Trophoblast cell (in vitro differentiated cells and primary cell): ENCODE results near the gene DAB1.

Source experiments
- DNase-seq, 2 donors: peaks; one replicate each; pipeline ENCODE4 v3.0.0-alpha.2; 2016
- H2AFZ ChIP-seq: 2 replicates; pipeline ENCODE4 v1.6.1; 2013; ENCODE audit warnings: low read length, moderate library complexity, mild to moderate bottlenecking; ENCODE audit not compliant: insufficient read depth, poor library complexity
- H2AK5ac ChIP-seq: 2 replicates; pipeline ENCODE4 v1.6.1; 2013; ENCODE audit warnings: mild to moderate bottlenecking, low read length
- H2BK120ac ChIP-seq: 2 replicates; pipeline ENCODE4 v1.6.1; 2013; ENCODE audit warnings: low read length, mild to moderate bottlenecking, moderate library complexity; ENCODE audit not compliant: insufficient read depth, poor library complexity
- H2BK12ac ChIP-seq: 2 replicates; pipeline ENCODE4 v1.6.1; 2013; ENCODE audit warnings: mild to moderate bottlenecking, low read length, moderate library complexity
- H2BK5ac ChIP-seq: 2 replicates; pipeline ENCODE4 v1.6.1; 2013; ENCODE audit warnings: low read length, low read depth, moderate library complexity, mild to moderate bottlenecking; ENCODE audit not compliant: poor library complexity
- H3K14ac ChIP-seq: 2 replicates; pipeline ENCODE4 v1.6.1; 2013; ENCODE audit warnings: mild to moderate bottlenecking, low read length
- H3K18ac ChIP-seq: 2 replicates; pipeline ENCODE4 v1.6.1; 2013; ENCODE audit warnings: mild to moderate bottlenecking, low read length
- H3K23ac ChIP-seq: 2 replicates; pipeline ENCODE4 v1.6.1; 2013; ENCODE audit warnings: low read length
- H3K27ac ChIP-seq: 2 replicates; pipeline ENCODE4 v1.5.1; 2013; ENCODE audit warnings: low read depth, mild to moderate bottlenecking, inconsistent platforms, low read length, moderate library complexity
- H3K27me3 ChIP-seq: 2 replicates; pipeline ENCODE4 v1.6.1; 2013; ENCODE audit warnings: inconsistent platforms, mild to moderate bottlenecking, low read length, moderate library complexity; ENCODE audit not compliant: insufficient read depth
- H3K36me3 ChIP-seq, 2 experiments: 1 replicate in 1 of 2; 2 replicates in 1 of 2; pipeline ENCODE4 v1.6.1; 2013; ENCODE audit warnings: low read length in 2 of 2, mild to moderate bottlenecking in 2 of 2, moderate library complexity in 1 of 2; ENCODE audit not compliant: insufficient read depth in 2 of 2, control insufficient read depth in 1 of 2
- H3K4ac ChIP-seq: 2 replicates; pipeline ENCODE4 v1.6.1; 2013; ENCODE audit warnings: low read depth, mild to moderate bottlenecking, low read length, moderate library complexity
- H3K4me1 ChIP-seq, 2 experiments: 1 replicate in 1 of 2; 2 replicates in 1 of 2; pipeline ENCODE4 v1.6.1; 2013; ENCODE audit warnings: low read length in 2 of 2, mild to moderate bottlenecking in 2 of 2, moderate library complexity in 1 of 2; ENCODE audit not compliant: insufficient read depth in 2 of 2, control insufficient read depth in 1 of 2
- H3K4me2 ChIP-seq: 2 replicates; pipeline ENCODE4 v1.6.1; 2013; ENCODE audit warnings: inconsistent platforms, mild to moderate bottlenecking, low read length, moderate library complexity
- H3K4me3 ChIP-seq: 2 replicates; pipeline ENCODE4 v1.5.1; 2013; ENCODE audit warnings: mild to moderate bottlenecking, low read depth, low read length, inconsistent platforms
- H3K79me1 ChIP-seq: one replicate; pipeline ENCODE4 v1.6.1; 2013; ENCODE audit warnings: low read length
- H3K79me2 ChIP-seq: 2 replicates; pipeline ENCODE4 v1.6.1; 2013; ENCODE audit warnings: low read length, mild to moderate bottlenecking; ENCODE audit not compliant: control insufficient read depth, insufficient read depth, poor library complexity
- H3K9ac ChIP-seq: 2 replicates; pipeline ENCODE4 v1.6.1; 2013; ENCODE audit warnings: mild to moderate bottlenecking, low read length
- H3K9me3 ChIP-seq: 2 replicates; pipeline ENCODE4 v1.6.1; 2013; ENCODE audit warnings: low read depth, mild to moderate bottlenecking, control low read depth, inconsistent platforms, low read length; ENCODE audit not compliant: insufficient read depth
- H4K12ac ChIP-seq: 2 replicates; pipeline ENCODE4 v1.6.1; 2013; ENCODE audit warnings: low read depth, mild to moderate bottlenecking, low read length, moderate library complexity
- H4K8ac ChIP-seq: 2 replicates; pipeline ENCODE4 v1.6.1; 2013; ENCODE audit warnings: low read depth, mild to moderate bottlenecking, low read length, moderate library complexity
- H4K91ac ChIP-seq: one replicate; pipeline ENCODE4 v1.6.1; 2013; ENCODE audit warnings: low read depth, mild to moderate bottlenecking, low read length, moderate library complexity
- WGBS: extraction: QIAGEN DNeasy Blood & Tissue Kit; methylation state at CpG from one replicate; pipeline ENCODE4 v1.1.7; 2013; ENCODE audit warnings: missing lambda C conversion rate; ENCODE audit not compliant: insufficient read length, insufficient coverage; ENCODE audit errors: extremely low coverage; 5-methylcytosine and 5-hydroxymethylcytosine counted together

DAB1 gene

GRCh38 chr1:57124768-57125446, 299.0 kb downstream of the DAB1 start:
- WGBS: no CpG with 5 or more reads among the region's 5 CpGs
- DNase-seq: no peak
- H4K12ac ChIP-seq: no peak overlapping the region

GRCh38 chr1:57124170-57124569, 299.7 kb downstream of the DAB1 start:
- H3K27ac ChIP-seq: no peak overlapping the region
- H3K79me1 ChIP-seq: no peaks in the 10 kb centered on the region
- no peak overlapping the region for H2AFZ ChIP-seq
- H3K18ac ChIP-seq: no peak overlapping the region
- no peak overlapping the region for H2AK5ac ChIP-seq
- H3K4ac ChIP-seq: no peak overlapping the region
- H3K14ac ChIP-seq: no peak overlapping the region
- H4K91ac ChIP-seq: no peak overlapping the region
- H4K12ac ChIP-seq: no peak overlapping the region
- no peaks in the 10 kb centered on the region for H3K9me3 ChIP-seq
- no peak overlapping the region for H2BK5ac ChIP-seq
- H3K9ac ChIP-seq: no peak overlapping the region
- no peaks in the 10 kb centered on the region for H3K79me2 ChIP-seq
- no peaks in the 10 kb centered on the region for H3K36me3 ChIP-seq
- H3K27me3 ChIP-seq: no peaks in the 10 kb centered on the region
- no peak overlapping the region for H2BK120ac ChIP-seq
- no peaks in the 10 kb centered on the region for H3K4me1 ChIP-seq
- H4K8ac ChIP-seq: no peak overlapping the region
- no peak overlapping the region for H3K23ac ChIP-seq
- no peak for DNase-seq
- no peak overlapping the region for H2BK12ac ChIP-seq
- no peak overlapping the region for H3K4me3 ChIP-seq
- WGBS: no CpG with 5 or more reads among the region's 2 CpGs
- H3K4me2 ChIP-seq: no peak overlapping the region

More at GRCh38 chr1:57124768-57125446, 299.0 kb downstream of the DAB1 start:
- Histone ChIP-seq H3K18ac (no peak overlapping the region), H3K9ac (peak overlapping the region; percentile 63), H3K23ac (no peak overlapping the region), H2BK12ac (no peak overlapping the region), H3K4me2 (no peak overlapping the region), H3K27ac (no peak overlapping the region), H3K27me3 (no peaks in the 10 kb centered on the region), H3K4ac (no peak overlapping the region), H3K79me1 (no peaks in the 10 kb centered on the region), H4K91ac (no peak overlapping the region), H3K4me3 (no peak overlapping the region), H2BK5ac (no peak overlapping the region), H3K9me3 (no peaks in the 10 kb centered on the region), H2AFZ (no peak overlapping the region), H3K14ac (no peak overlapping the region), H3K4me1 (no peaks in the 10 kb centered on the region), H4K8ac (no peak overlapping the region), H3K79me2 (no peaks in the 10 kb centered on the region), H2BK120ac (no peak overlapping the region), H2AK5ac (no peak overlapping the region), H3K36me3 (no peaks in the 10 kb centered on the region)

- H3K18ac ChIP-seq: no peak overlapping the region
- H3K23ac ChIP-seq: no peak overlapping the region
- H2BK12ac ChIP-seq: no peak overlapping the region
- no peaks in the 10 kb centered on the region for H3K79me2 ChIP-seq
- no peaks in the 10 kb centered on the region for H3K36me3 ChIP-seq
- H2BK120ac ChIP-seq: no peak overlapping the region
- H3K4me3 ChIP-seq: no peak overlapping the region
- no peaks in the 10 kb centered on the region for H3K27me3 ChIP-seq
- H3K9ac ChIP-seq: no peak overlapping the region
- no peak overlapping the region for H4K12ac ChIP-seq
- no peak overlapping the region for H3K4me2 ChIP-seq
- H3K4ac ChIP-seq: no peak overlapping the region
- no peak overlapping the region for H2AK5ac ChIP-seq
- H4K91ac ChIP-seq: no peak overlapping the region
- no peak overlapping the region for H2BK5ac ChIP-seq
- H2AFZ ChIP-seq: no peak overlapping the region
- no peaks in the 10 kb centered on the region for H3K79me1 ChIP-seq
- no CpG with 5 or more reads among the region's 2 CpGs for WGBS
- no peaks in the 10 kb centered on the region for H3K4me1 ChIP-seq
- no peak for DNase-seq
- no peaks in the 10 kb centered on the region for H3K9me3 ChIP-seq
- H4K8ac ChIP-seq: no peak overlapping the region
- no peak overlapping the region for H3K27ac ChIP-seq
- H3K14ac ChIP-seq: no peak overlapping the region
These were observed 301.8 kb downstream of the DAB1 start for GRCh38 chr1:57122031-57122430.

GRCh38 chr1:57118948-57119603, 304.8 kb downstream of the DAB1 start:
- Histone ChIP-seq H4K8ac (no peak overlapping the region), H3K4me3 (no peak overlapping the region), H3K23ac (no peak overlapping the region), H3K36me3 (no peaks in the 10 kb centered on the region), H3K9ac (no peak overlapping the region), H2AK5ac (no peak overlapping the region), H2BK120ac (no peak overlapping the region), H3K14ac (no peak overlapping the region), H3K4ac (no peak overlapping the region), H3K79me2 (no peaks in the 10 kb centered on the region), H3K4me1 (no peaks in the 10 kb centered on the region), H3K79me1 (no peaks in the 10 kb centered on the region), H4K91ac (no peak overlapping the region), H2BK12ac (no peak overlapping the region), H2AFZ (no peak overlapping the region), H2BK5ac (no peak overlapping the region), H3K27ac (no peak overlapping the region), H4K12ac (no peak overlapping the region), H3K18ac (no peak overlapping the region), H3K9me3 (no peaks in the 10 kb centered on the region), H3K27me3 (no peaks in the 10 kb centered on the region), H3K4me2 (no peak overlapping the region)
- no CpG with 5 or more reads among the region's 4 CpGs for WGBS
- DNase-seq: no peak
